ENCODE measurements around the gene UQCRHL. TPM values are rescaled to one million over a fixed set of nuclear protein-coding genes. Genes with fewer than 3 reads are reported as not detected.

Gene UQCRHL
- total RNA-seq, 2 donors from 2014 or later, result 0.81 to 0.99 TPM

GRCh38 chr1:15825800-15826199, 18.4 kb upstream of the UQCRHL start:
- Histone ChIP-seq H3K27me3 (replicated peaks; ENCODE audit: insufficient read depth) (no peaks in the 10 kb centered on the region), H3K4me1 (ENCODE audit: control insufficient read depth in 1 of 2, low read depth in 2 of 2) (peaks cover 6 to 27% of the 10 kb centered on the region in 2 donors), H3K9me3 (no peaks in the 10 kb centered on the region), H3K27ac (peak overlapping the region; percentile 20 to 53), H3K36me3 (no peaks in the 10 kb centered on the region), H3K4me3 (no peak overlapping the region)
- ATAC-seq (ENCODE audit: insufficient number of reproducible peaks, low FRiP score, low read depth) (peak; percentile 73), DNase-seq (ENCODE audit: low spot score) (no peak)
- no peak for TF ChIP-seq CTCF (IDR thresholded peaks at IDR 0.05)

- Histone ChIP-seq H3K27ac (no peak overlapping the region), H3K9me3 (no peaks in the 10 kb centered on the region), H3K4me1 (ENCODE audit: control insufficient read depth in 1 of 2, low read depth in 2 of 2) (peaks cover 8 to 25% of the 10 kb centered on the region in 2 donors), H3K27me3 (replicated peaks; ENCODE audit: insufficient read depth) (no peaks in the 10 kb centered on the region), H3K4me3 (no peak overlapping the region), H3K36me3 (no peaks in the 10 kb centered on the region)
- DNase-seq (ENCODE audit: low spot score) (no peak), ATAC-seq (ENCODE audit: insufficient number of reproducible peaks, low FRiP score, low read depth) (no peak)
- TF ChIP-seq CTCF (IDR thresholded peaks at IDR 0.05), result no peak
Observed at GRCh38 chr1:15820478-15820877, 13.0 kb upstream of the UQCRHL start.

- no peak for ATAC-seq (ENCODE audit: insufficient number of reproducible peaks, low FRiP score, low read depth)
- Histone ChIP-seq H3K9me3 (no peaks in the 10 kb centered on the region), H3K36me3 (no peaks in the 10 kb centered on the region), H3K4me3 (no peak overlapping the region), H3K27me3 (replicated peaks; ENCODE audit: insufficient read depth) (no peaks in the 10 kb centered on the region), H3K4me1 (ENCODE audit: control insufficient read depth in 1 of 2, low read depth in 2 of 2) (peaks cover 8 to 39% of the 10 kb centered on the region in 2 donors), H3K27ac (peak overlapping the region in 1 of 2 donors; percentile 25)
- no peak for TF ChIP-seq CTCF (IDR thresholded peaks at IDR 0.05)
- no peak for DNase-seq (ENCODE audit: low spot score)
Observed at GRCh38 chr1:15816674-15817073, 9.2 kb upstream of the UQCRHL start.

- ATAC-seq (ENCODE audit: insufficient number of reproducible peaks, low FRiP score, low read depth) (peak; percentile 46), DNase-seq (ENCODE audit: low spot score) (no peak)
- Histone ChIP-seq H3K4me1 (ENCODE audit: control insufficient read depth in 1 of 2, low read depth in 2 of 2) (peaks cover 11 to 51% of the 10 kb centered on the region in 2 donors), H3K9me3 (no peaks in the 10 kb centered on the region), H3K27me3 (replicated peaks; ENCODE audit: insufficient read depth) (no peaks in the 10 kb centered on the region), H3K36me3 (no peaks in the 10 kb centered on the region), H3K27ac (peak overlapping the region; percentile 78 to 88), H3K4me3 (peak overlapping the region; percentile 32)
- no peak for TF ChIP-seq CTCF (IDR thresholded peaks at IDR 0.05)
Observed at GRCh38 chr1:15810073-15810472, 2.6 kb upstream of the UQCRHL start.

GRCh38 chr1:15808955-15809354, 1.5 kb upstream of the UQCRHL start:
- Histone ChIP-seq H3K4me3 (no peak overlapping the region), H3K9me3 (no peaks in the 10 kb centered on the region), H3K36me3 (no peaks in the 10 kb centered on the region), H3K27me3 (replicated peaks; ENCODE audit: insufficient read depth) (no peaks in the 10 kb centered on the region), H3K4me1 (ENCODE audit: control insufficient read depth in 1 of 2, low read depth in 2 of 2) (peaks cover 11 to 48% of the 10 kb centered on the region in 2 donors), H3K27ac (peak overlapping the region; percentile 78 to 88)
- TF ChIP-seq CTCF (IDR thresholded peaks at IDR 0.05), result no peak
- DNase-seq (ENCODE audit: low spot score) (no peak), ATAC-seq (ENCODE audit: insufficient number of reproducible peaks, low FRiP score, low read depth) (no peak)

All from thoracic aorta (tissue), 2 donors.